ENCODE data around the gene SELENBP1. TPM values are rescaled to one million over a fixed set of nuclear protein-coding genes. Genes with fewer than 3 reads are reported as not detected.

Gene SELENBP1
- total and polyA plus RNA-seq, 2 of the 13 experiments (the other 11 are each of a cell fraction or from before 2014, with no cell fraction given), result 27.8 to 29.0 TPM

DNA sequence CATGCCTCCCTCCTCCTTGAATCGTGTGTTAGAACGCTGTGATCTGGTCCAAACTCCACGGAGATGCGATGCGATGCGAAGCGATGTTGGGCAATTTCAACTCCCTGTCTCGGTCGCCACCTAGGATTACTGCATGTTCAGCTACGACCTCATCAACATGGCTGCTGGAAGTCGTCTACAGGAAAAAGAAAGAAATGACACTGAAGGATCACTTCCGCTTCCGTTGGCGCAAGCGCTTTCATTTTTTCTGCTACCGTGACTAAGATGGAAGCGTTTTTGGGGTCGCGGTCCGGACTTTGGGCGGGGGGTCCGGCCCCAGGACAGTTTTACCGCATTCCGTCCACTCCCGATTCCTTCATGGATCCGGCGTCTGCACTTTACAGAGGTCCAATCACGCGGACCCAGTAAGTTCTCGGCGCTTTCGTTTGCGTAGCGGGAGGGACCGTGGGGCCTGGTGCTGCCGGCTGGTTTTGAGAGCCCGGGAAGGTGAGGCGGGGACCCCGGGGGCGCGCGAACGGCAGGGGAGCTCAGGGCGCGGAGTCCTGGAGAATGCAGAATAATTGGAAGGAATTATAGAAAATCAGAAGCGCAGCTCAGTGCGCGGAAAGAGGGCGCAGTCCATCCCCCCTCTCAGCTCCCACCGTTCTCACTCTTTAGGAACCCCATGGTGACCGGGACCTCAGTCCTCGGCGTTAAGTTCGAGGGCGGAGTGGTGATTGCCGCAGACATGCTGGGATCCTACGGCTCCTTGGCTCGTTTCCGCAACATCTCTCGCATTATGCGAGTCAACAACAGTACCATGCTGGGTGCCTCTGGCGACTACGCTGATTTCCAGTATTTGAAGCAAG lies 27.0 kb upstream of the SELENBP1 start, which contains the start of gene PSMB4 (continued):
- TF ChIP-seq SMAD3 (CRISPR knock-in tag; IDR thresholded peaks at IDR 0.05) (peak; percentile 84; the same call in 1 of the 2 replicates), XRCC5 (optimal IDR thresholded peaks at IDR 0.05; ENCODE audit: low read length) (peak; percentile 65), ZFAT (CRISPR knock-in tag; conservative IDR thresholded peaks at IDR 0.05) (no peak), ZFP82 (CRISPR knock-in tag; IDR thresholded peaks at IDR 0.05; ENCODE audit: borderline replicate concordance) (0 out of 2 replicates have a peak, but pooled peaks have one; percentile 55), ZNF263 (CRISPR knock-in tag; IDR thresholded peaks at IDR 0.05) (0 out of 2 replicates have a peak, but pooled peaks have one; percentile 6), ZNF556 (CRISPR knock-in tag; IDR thresholded peaks at IDR 0.05; ENCODE audit: borderline replicate concordance) (0 out of 2 replicates have a peak, but pooled peaks have one; percentile 24), THAP11 (CRISPR knock-in tag; IDR thresholded peaks at IDR 0.05) (peak; percentile 94), TEAD3 (CRISPR knock-in tag; optimal IDR thresholded peaks at IDR 0.05; ENCODE audit: borderline replicate concordance) (peak; percentile 50)
- TF ChIP-seq, protein P1, sequence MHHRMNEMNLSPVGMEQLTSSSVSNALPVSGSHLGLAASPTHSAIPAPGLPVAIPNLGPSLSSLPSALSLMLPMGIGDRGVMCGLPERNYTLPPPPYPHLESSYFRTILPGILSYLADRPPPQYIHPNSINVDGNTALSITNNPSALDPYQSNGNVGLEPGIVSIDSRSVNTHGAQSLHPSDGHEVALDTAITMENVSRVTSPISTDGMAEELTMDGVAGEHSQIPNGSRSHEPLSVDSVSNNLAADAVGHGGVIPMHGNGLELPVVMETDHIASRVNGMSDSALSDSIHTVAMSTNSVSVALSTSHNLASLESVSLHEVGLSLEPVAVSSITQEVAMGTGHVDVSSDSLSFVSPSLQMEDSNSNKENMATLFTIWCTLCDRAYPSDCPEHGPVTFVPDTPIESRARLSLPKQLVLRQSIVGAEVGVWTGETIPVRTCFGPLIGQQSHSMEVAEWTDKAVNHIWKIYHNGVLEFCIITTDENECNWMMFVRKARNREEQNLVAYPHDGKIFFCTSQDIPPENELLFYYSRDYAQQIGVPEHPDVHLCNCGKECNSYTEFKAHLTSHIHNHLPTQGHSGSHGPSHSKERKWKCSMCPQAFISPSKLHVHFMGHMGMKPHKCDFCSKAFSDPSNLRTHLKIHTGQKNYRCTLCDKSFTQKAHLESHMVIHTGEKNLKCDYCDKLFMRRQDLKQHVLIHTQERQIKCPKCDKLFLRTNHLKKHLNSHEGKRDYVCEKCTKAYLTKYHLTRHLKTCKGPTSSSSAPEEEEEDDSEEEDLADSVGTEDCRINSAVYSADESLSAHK (CRISPR knock-in tag; IDR thresholded peaks at IDR 0.05; ENCODE audit: borderline replicate concordance), result no peak
- TF ChIP-seq, protein P2, sequence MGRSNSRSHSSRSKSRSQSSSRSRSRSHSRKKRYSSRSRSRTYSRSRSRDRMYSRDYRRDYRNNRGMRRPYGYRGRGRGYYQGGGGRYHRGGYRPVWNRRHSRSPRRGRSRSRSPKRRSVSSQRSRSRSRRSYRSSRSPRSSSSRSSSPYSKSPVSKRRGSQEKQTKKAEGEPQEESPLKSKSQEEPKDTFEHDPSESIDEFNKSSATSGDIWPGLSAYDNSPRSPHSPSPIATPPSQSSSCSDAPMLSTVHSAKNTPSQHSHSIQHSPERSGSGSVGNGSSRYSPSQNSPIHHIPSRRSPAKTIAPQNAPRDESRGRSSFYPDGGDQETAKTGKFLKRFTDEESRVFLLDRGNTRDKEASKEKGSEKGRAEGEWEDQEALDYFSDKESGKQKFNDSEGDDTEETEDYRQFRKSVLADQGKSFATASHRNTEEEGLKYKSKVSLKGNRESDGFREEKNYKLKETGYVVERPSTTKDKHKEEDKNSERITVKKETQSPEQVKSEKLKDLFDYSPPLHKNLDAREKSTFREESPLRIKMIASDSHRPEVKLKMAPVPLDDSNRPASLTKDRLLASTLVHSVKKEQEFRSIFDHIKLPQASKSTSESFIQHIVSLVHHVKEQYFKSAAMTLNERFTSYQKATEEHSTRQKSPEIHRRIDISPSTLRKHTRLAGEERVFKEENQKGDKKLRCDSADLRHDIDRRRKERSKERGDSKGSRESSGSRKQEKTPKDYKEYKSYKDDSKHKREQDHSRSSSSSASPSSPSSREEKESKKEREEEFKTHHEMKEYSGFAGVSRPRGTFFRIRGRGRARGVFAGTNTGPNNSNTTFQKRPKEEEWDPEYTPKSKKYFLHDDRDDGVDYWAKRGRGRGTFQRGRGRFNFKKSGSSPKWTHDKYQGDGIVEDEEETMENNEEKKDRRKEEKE (IDR thresholded peaks at IDR 0.05), result no peak
- TF ChIP-seq, protein P3, sequence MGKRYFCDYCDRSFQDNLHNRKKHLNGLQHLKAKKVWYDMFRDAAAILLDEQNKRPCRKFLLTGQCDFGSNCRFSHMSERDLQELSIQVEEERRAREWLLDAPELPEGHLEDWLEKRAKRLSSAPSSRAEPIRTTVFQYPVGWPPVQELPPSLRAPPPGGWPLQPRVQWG (CRISPR knock-in tag; IDR thresholded peaks at IDR 0.05; ENCODE audit: borderline replicate concordance, low read depth), result no peak
- TF ChIP-seq, protein P4, sequence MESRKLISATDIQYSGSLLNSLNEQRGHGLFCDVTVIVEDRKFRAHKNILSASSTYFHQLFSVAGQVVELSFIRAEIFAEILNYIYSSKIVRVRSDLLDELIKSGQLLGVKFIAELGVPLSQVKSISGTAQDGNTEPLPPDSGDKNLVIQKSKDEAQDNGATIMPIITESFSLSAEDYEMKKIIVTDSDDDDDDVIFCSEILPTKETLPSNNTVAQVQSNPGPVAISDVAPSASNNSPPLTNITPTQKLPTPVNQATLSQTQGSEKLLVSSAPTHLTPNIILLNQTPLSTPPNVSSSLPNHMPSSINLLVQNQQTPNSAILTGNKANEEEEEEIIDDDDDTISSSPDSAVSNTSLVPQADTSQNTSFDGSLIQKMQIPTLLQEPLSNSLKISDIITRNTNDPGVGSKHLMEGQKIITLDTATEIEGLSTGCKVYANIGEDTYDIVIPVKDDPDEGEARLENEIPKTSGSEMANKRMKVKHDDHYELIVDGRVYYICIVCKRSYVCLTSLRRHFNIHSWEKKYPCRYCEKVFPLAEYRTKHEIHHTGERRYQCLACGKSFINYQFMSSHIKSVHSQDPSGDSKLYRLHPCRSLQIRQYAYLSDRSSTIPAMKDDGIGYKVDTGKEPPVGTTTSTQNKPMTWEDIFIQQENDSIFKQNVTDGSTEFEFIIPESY (CRISPR knock-in tag; IDR thresholded peaks at IDR 0.05), result 0 out of 2 replicates have a peak, but pooled peaks have one; percentile 25
- TF ChIP-seq, protein P5, sequence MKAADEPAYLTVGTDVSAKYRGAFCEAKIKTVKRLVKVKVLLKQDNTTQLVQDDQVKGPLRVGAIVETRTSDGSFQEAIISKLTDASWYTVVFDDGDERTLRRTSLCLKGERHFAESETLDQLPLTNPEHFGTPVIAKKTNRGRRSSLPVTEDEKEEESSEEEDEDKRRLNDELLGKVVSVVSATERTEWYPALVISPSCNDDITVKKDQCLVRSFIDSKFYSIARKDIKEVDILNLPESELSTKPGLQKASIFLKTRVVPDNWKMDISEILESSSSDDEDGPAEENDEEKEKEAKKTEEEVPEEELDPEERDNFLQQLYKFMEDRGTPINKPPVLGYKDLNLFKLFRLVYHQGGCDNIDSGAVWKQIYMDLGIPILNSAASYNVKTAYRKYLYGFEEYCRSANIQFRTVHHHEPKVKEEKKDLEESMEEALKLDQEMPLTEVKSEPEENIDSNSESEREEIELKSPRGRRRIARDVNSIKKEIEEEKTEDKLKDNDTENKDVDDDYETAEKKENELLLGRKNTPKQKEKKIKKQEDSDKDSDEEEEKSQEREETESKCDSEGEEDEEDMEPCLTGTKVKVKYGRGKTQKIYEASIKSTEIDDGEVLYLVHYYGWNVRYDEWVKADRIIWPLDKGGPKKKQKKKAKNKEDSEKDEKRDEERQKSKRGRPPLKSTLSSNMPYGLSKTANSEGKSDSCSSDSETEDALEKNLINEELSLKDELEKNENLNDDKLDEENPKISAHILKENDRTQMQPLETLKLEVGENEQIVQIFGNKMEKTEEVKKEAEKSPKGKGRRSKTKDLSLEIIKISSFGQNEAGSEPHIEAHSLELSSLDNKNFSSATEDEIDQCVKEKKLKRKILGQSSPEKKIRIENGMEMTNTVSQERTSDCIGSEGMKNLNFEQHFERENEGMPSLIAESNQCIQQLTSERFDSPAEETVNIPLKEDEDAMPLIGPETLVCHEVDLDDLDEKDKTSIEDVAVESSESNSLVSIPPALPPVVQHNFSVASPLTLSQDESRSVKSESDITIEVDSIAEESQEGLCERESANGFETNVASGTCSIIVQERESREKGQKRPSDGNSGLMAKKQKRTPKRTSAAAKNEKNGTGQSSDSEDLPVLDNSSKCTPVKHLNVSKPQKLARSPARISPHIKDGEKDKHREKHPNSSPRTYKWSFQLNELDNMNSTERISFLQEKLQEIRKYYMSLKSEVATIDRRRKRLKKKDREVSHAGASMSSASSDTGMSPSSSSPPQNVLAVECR (CRISPR knock-in tag; IDR thresholded peaks at IDR 0.05; ENCODE audit: borderline replicate concordance), result peak; percentile 86; the same call in 1 of the 2 replicates
- TF ChIP-seq, protein P6, sequence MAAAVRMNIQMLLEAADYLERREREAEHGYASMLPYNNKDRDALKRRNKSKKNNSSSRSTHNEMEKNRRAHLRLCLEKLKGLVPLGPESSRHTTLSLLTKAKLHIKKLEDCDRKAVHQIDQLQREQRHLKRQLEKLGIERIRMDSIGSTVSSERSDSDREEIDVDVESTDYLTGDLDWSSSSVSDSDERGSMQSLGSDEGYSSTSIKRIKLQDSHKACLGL (CRISPR knock-in tag; IDR thresholded peaks at IDR 0.05), result no peak
